CD4-positive, alpha-beta T cell treated with Interferon gamma for 1 hour (primary cell): Measurements from ENCODE around the gene STXBP4.

Source experiments
- DNase-seq: peaks from one replicate; pipeline ENCODE4 v3.0.0-alpha.2; 2020

Gene STXBP4

GRCh38 chr17:55133583-55133982 lies 165.0 kb downstream of the STXBP4 start:
- DNase-seq, result no peak

- no peak for DNase-seq
These were observed 166.1 kb downstream of the STXBP4 start for GRCh38 chr17:55134486-55135157.

- no peak for DNase-seq
These were observed 172.2 kb downstream of the STXBP4 start for GRCh38 chr17:55140809-55141208.

GRCh38 chr17:55144518-55144917 lies 176.0 kb downstream of the STXBP4 start:
- DNase-seq, result no peak

- DNase-seq, result no peak
These were observed 180.9 kb downstream of the STXBP4 start for GRCh38 chr17:55149485-55149884.

GRCh38 chr17:55152236-55152635 lies 183.7 kb downstream of the STXBP4 start:
- no peak for DNase-seq

GRCh38 chr17:55154101-55154500 lies 185.5 kb downstream of the STXBP4 start:
- no peak for DNase-seq

- no peak for DNase-seq
These were observed 187.4 kb downstream of the STXBP4 start for GRCh38 chr17:55155856-55156560.

GRCh38 chr17:55157165-55157564 lies 188.6 kb downstream of the STXBP4 start:
- DNase-seq, result no peak

GRCh38 chr17:55158439-55158838 lies 189.9 kb downstream of the STXBP4 start:
- DNase-seq, result no peak

- DNase-seq, result no peak
These were observed 190.7 kb downstream of the STXBP4 start for GRCh38 chr17:55159251-55159650.

GRCh38 chr17:55160501-55160900 lies 191.9 kb downstream of the STXBP4 start:
- no peak for DNase-seq

- no peak for DNase-seq
These were observed 193.5 kb downstream of the STXBP4 start for GRCh38 chr17:55161935-55162555.

GRCh38 chr17:55162556-55162946 lies 194.0 kb downstream of the STXBP4 start:
- DNase-seq, result no peak

- no peak for DNase-seq
These were observed 194.8 kb downstream of the STXBP4 start for GRCh38 chr17:55163408-55163807.

GRCh38 chr17:55166506-55166905 lies 197.9 kb downstream of the STXBP4 start:
- no peak for DNase-seq

- DNase-seq, result no peak
These were observed 198.6 kb downstream of the STXBP4 start for GRCh38 chr17:55167024-55167725.

GRCh38 chr17:55168958-55169687 lies 200.6 kb downstream of the STXBP4 start:
- DNase-seq, result no peak

- DNase-seq, result no peak
These were observed 203.2 kb downstream of the STXBP4 start for GRCh38 chr17:55171634-55172328.

GRCh38 chr17:55172612-55173011 lies 204.0 kb downstream of the STXBP4 start:
- DNase-seq, result no peak

- no peak for DNase-seq
These were observed 205.6 kb downstream of the STXBP4 start for GRCh38 chr17:55174133-55174532.

- DNase-seq, result no peak
These were observed 207.3 kb downstream of the STXBP4 start for GRCh38 chr17:55175788-55176427.
